DOHH2 (cell line): ENCODE measurements around the gene CCL22.

Source experiments
- EZH2phosphoT487 ChIP-seq: fragments of 200-600 bp; sonication (generic); IDR thresholded peaks from 2 replicates; pipeline ENCODE4 v1.6.1; 2017; ENCODE audit warnings: borderline replicate concordance, mild to moderate bottlenecking, antibody characterized with exemption, low read length, moderate library complexity, mixed read lengths
- TF ChIP-seq, protein P1 (sequence below): fragments of 200-600 bp; sonication (generic); IDR thresholded peaks from one replicate; pipeline ENCODE4 v1.5.1; 2014; ENCODE audit warnings: antibody characterized with exemption, mild to moderate bottlenecking, low read depth, low read length; ENCODE audit not compliant: poor library complexity, severe bottlenecking

GRCh38 chr16:57406881-57407280, 48.3 kb downstream of the CCL22 start:
- TF ChIP-seq, protein P1, sequence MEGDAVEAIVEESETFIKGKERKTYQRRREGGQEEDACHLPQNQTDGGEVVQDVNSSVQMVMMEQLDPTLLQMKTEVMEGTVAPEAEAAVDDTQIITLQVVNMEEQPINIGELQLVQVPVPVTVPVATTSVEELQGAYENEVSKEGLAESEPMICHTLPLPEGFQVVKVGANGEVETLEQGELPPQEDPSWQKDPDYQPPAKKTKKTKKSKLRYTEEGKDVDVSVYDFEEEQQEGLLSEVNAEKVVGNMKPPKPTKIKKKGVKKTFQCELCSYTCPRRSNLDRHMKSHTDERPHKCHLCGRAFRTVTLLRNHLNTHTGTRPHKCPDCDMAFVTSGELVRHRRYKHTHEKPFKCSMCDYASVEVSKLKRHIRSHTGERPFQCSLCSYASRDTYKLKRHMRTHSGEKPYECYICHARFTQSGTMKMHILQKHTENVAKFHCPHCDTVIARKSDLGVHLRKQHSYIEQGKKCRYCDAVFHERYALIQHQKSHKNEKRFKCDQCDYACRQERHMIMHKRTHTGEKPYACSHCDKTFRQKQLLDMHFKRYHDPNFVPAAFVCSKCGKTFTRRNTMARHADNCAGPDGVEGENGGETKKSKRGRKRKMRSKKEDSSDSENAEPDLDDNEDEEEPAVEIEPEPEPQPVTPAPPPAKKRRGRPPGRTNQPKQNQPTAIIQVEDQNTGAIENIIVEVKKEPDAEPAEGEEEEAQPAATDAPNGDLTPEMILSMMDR: no peak
- TF ChIP-seq EZH2phosphoT487: no peak
